AG04449 (cell line): ENCODE data around the gene ZFPM1.

Source experiments
- CTCF ChIA-PET: fragments of 350-600 bp; formaldehyde crosslinking; extraction: SDS; loops from one replicate; lab custom pipeline; 2021; ENCODE audit warnings: antibody characterized with exemption; lab: Yijun Ruan, JAX
- POLR2A ChIA-PET: fragments of 400-600, 350-600 bp; formaldehyde crosslinking; extraction: SDS; loops from one replicate; lab custom pipeline; 2020; ENCODE audit warnings: antibody characterized with exemption, inconsistent platforms; lab: Yijun Ruan, JAX
- DNase-seq: peaks from one replicate; pipeline ENCODE4 v3.0.0-alpha.2; 2010; ENCODE audit warnings: low read depth, low spot score
- H3K4me3 ChIP-seq: 2 replicates; pipeline ENCODE4 v1.5.1; 2011; ENCODE audit warnings: low read depth, mild to moderate bottlenecking, control low read depth, low read length
- CTCF ChIP-seq: IDR thresholded peaks from one replicate; pipeline ENCODE4 v1.5.1; 2011; ENCODE audit warnings: mild to moderate bottlenecking, moderate library complexity, low read length, control low read depth, inconsistent platforms; ENCODE audit not compliant: insufficient read depth; ENCODE audit errors: missing control alignments

ZFPM1 gene

GRCh38 chr16:88524274-88524972 lies 71.3 kb downstream of the ZFPM1 start:
- TF ChIP-seq CTCF: no peak
- ChIA-PET CTCF (interaction anchor here (1.5 kb wide), 1 partner anchor 14 kb away, joined by 3 read pairs; no protein-coding TSS in a partner anchor), POLR2A (no interaction called here)
- no peak overlapping the region for H3K4me3 ChIP-seq
- DNase-seq: no peak

- POLR2A ChIA-PET: no interaction called here
- no peak overlapping the region for H3K4me3 ChIP-seq
- CTCF ChIA-PET: interaction anchor here (1.5 to 1.6 kb wide), 2 partner anchors 15 kb away, joined by 3 to 5 read pairs; no protein-coding TSS in a partner anchor
- TF ChIP-seq CTCF: no peak
- no peak for DNase-seq
These were observed 72.0 kb downstream of the ZFPM1 start for GRCh38 chr16:88524973-88525662.

- CTCF ChIA-PET: interaction anchor here (1.6 kb wide), 1 partner anchor 15 kb away, joined by 5 read pairs; no protein-coding TSS in a partner anchor
- POLR2A ChIA-PET: no interaction called here
- no peak for DNase-seq
- no peak for TF ChIP-seq CTCF
- H3K4me3 ChIP-seq: no peak overlapping the region
These were observed 72.5 kb downstream of the ZFPM1 start for GRCh38 chr16:88525663-88525990.

- CTCF ChIA-PET: interaction anchor here (1.6 kb wide), 1 partner anchor 16 kb away, joined by 5 read pairs; no protein-coding TSS in a partner anchor
- TF ChIP-seq CTCF: no peak
- no peak for DNase-seq
- POLR2A ChIA-PET: no interaction called here
- H3K4me3 ChIP-seq: no peak overlapping the region
These were observed 73.2 kb downstream of the ZFPM1 start for GRCh38 chr16:88526008-88526905.

- DNase-seq: no peak
- no peak overlapping the region for H3K4me3 ChIP-seq
- ChIA-PET CTCF (interaction anchor here (0.6 to 1.6 kb wide), 2 partner anchors 15 to 16 kb away, joined by 3 to 5 read pairs; no protein-coding TSS in a partner anchor), POLR2A (no interaction called here)
- TF ChIP-seq CTCF: no peak
These were observed 73.8 kb downstream of the ZFPM1 start for GRCh38 chr16:88526906-88527185.
